PC-9 (cell line): Measurements from ENCODE around the gene KRT38.
"Not testable (repeated sequence)": the region's sequence is repeated elsewhere in the genome, so short reads cannot be mapped to it uniquely, and the experiment has no call there.

ENCODE experiments used
- CTCF ChIP-seq: fragments of 200-600 bp; sonication (generic); conservative IDR thresholded peaks from 2 replicates; pipeline ENCODE4 v1.6.1; 2017; ENCODE audit warnings: mixed run types, antibody characterized with exemption, mild to moderate bottlenecking, moderate library complexity
- EZH2 ChIP-seq: fragments of 200-600 bp; sonication (generic); IDR thresholded peaks from 2 replicates; pipeline ENCODE4 v1.8.0; 2017; ENCODE audit warnings: antibody characterized with exemption, low read depth

- TF ChIP-seq CTCF, EZH2: not testable (repeated sequence)
Observed at GRCh38 chr17:41422586-41422985, 18.2 kb downstream of the KRT38 start.
